Esophagus squamous epithelium (tissue), 5 donors: ENCODE results near the gene STAG1. TPM values are rescaled to one million over a fixed set of nuclear protein-coding genes. Genes with fewer than 3 reads are reported as not detected.

Experiments
- DNase-seq: peaks from one replicate; lab custom pipeline; 2025; lab: John Stamatoyannopoulos, UW
- H3K27ac ChIP-seq, 4 donors: fragments of 200-600 bp; sonication (generic); one replicate each; pipeline ENCODE4 v1.5.1; 2016 to 2019; ENCODE audit warnings: mild to moderate bottlenecking in 1 of 4
- H3K27me3 ChIP-seq, 4 donors: fragments of 200-600 bp; sonication (generic); 1 replicate in 3 of 4; 2 replicates in 1 of 4; pipeline versions ENCODE4 v1.5.1 to v1.6.0; 2017 to 2021; ENCODE audit warnings: antibody characterized with exemption in 1 of 4
- H3K36me3 ChIP-seq, 3 donors: fragments of 200-600 bp; sonication (generic); one replicate each; pipeline ENCODE4 v1.5.1; 2016 to 2019
- H3K4me1 ChIP-seq, 3 donors: fragments of 200-600 bp; sonication (generic); one replicate each; pipeline ENCODE4 v1.5.1; 2017 to 2019
- H3K4me3 ChIP-seq, 4 donors: fragments of 200-600 bp; sonication (generic); 1 replicate in 3 of 4; 2 replicates in 1 of 4; pipeline ENCODE4 v1.5.1; 2016 to 2019; ENCODE audit warnings: mild to moderate bottlenecking in 2 of 4, moderate library complexity in 1 of 4
- H3K9me3 ChIP-seq, 3 donors: fragments of 200-600 bp; sonication (generic); one replicate each; pipeline ENCODE4 v1.5.1; 2016 to 2019
- POLR2A ChIP-seq, 4 donors: fragments of 450-650 bp; IDR thresholded peaks; one replicate each; pipeline ENCODE4 v1.6.1; 2017; ENCODE audit warnings: antibody characterized with exemption in 4 of 4, mild to moderate bottlenecking in 4 of 4, moderate library complexity in 3 of 4
- WGBS, 2 donors: methylation state at CpG; one replicate each; pipeline ENCODE4 v1.1.5; 2018; 5-methylcytosine and 5-hydroxymethylcytosine counted together
- intact Hi-C: fragments of 100-400 bp; cut with DNase I; formaldehyde crosslinking; loops from one replicate; pipeline ENCODE4 v1.15.0; 2022
- total RNA-seq, 4 donors: library from RNA; depleted of rRNA; stranded (reverse); fragments of >200 nt; gene quantifications; one replicate each; pipeline ENCODE4 v1.1.0, GENCODE V29; 2016
- TF ChIP-seq, protein P1 (sequence below), 6 experiments: fragments of 450-650 bp in 4 of 6; fragments of 200-600 bp in 2 of 6; sonication (generic) in 2 of 6; IDR thresholded peaks; one replicate each; pipeline ENCODE4 v1.5.1; 2016 to 2019; ENCODE audit warnings: antibody characterized with exemption in 6 of 6, mild to moderate bottlenecking in 4 of 6, moderate library complexity in 4 of 6
- donor health status: DM: yes; HTN: yes; CAD: no.

Gene STAG1
- total RNA-seq, 4 donors from 2014 or later, result 10.9 to 42.9 (median 24.9) TPM

DNA sequence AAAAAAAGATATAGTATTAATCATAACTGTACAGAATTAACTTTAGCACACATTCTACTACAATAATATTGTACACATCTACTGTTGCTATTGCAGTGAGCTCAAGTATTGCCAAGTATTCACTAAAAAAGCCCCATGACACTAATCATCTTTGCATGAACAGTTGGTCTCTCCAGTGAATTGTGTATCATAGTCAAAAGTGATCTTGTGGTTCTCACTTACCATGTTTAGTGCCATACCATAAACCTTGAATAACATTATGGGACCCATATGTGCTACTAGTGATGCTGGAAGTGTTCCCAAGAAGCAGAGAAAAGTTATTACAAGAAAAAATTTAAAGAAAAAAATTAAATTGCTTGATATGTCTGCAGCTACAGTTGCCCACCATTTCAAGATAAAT lies 324.9 kb downstream of the STAG1 start:
- no peak for TF ChIP-seq POLR2A (IDR thresholded peaks at IDR 0.05)
- TF ChIP-seq, protein P1, sequence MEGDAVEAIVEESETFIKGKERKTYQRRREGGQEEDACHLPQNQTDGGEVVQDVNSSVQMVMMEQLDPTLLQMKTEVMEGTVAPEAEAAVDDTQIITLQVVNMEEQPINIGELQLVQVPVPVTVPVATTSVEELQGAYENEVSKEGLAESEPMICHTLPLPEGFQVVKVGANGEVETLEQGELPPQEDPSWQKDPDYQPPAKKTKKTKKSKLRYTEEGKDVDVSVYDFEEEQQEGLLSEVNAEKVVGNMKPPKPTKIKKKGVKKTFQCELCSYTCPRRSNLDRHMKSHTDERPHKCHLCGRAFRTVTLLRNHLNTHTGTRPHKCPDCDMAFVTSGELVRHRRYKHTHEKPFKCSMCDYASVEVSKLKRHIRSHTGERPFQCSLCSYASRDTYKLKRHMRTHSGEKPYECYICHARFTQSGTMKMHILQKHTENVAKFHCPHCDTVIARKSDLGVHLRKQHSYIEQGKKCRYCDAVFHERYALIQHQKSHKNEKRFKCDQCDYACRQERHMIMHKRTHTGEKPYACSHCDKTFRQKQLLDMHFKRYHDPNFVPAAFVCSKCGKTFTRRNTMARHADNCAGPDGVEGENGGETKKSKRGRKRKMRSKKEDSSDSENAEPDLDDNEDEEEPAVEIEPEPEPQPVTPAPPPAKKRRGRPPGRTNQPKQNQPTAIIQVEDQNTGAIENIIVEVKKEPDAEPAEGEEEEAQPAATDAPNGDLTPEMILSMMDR (IDR thresholded peaks at IDR 0.05), result no peak
- Histone ChIP-seq H3K4me1 (no peaks in the 10 kb centered on the region), H3K27ac (no peak overlapping the region), H3K9me3 (no peaks in the 10 kb centered on the region), H3K4me3 (no peak overlapping the region), H3K36me3 (peaks cover 0 to 69% (median 5%) of the 10 kb centered on the region in 3 donors), H3K27me3 (no peaks in the 10 kb centered on the region)
- intact Hi-C loops, result no loop called here
- no peak for DNase-seq

DNA sequence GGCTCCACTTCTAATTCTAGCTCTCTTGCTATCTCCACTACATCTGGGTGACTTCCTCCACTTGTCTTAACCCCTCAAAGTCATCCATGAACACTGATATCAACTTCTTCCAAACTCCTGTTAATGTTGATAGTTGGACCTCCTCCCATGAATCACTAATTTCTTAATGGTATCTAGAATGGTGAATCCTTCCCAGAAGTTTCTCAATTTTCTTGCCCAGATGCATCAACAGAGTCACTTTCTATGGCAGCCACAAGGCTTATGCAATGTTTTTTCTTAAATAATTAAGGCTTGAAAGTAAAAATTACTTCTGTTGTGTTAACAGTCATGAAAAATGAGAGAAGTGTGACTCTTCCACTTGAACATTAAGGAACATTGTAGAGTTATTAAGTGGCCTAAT lies 337.7 kb downstream of the STAG1 start:
- Histone ChIP-seq H3K27me3 (no peaks in the 10 kb centered on the region), H3K4me3 (no peak overlapping the region), H3K9me3 (no peaks in the 10 kb centered on the region), H3K27ac (no peak overlapping the region), H3K4me1 (no peaks in the 10 kb centered on the region), H3K36me3 (peaks cover 0 to 60% (median 0%) of the 10 kb centered on the region in 3 donors)
- intact Hi-C loops, result no loop called here
- no peak for DNase-seq
- TF ChIP-seq, protein P1 (IDR thresholded peaks at IDR 0.05), result no peak
- no peak for TF ChIP-seq POLR2A (IDR thresholded peaks at IDR 0.05)

GRCh38 chr3:136412307-136412706 lies 339.9 kb downstream of the STAG1 start:
- TF ChIP-seq POLR2A (IDR thresholded peaks at IDR 0.05), result no peak
- TF ChIP-seq, protein P1 (IDR thresholded peaks at IDR 0.05), result no peak
- WGBS, 2 donors, result 79 to 82% methylated on average over 4 of the region's 4 CpGs
- no peak for DNase-seq
- H3K27ac ChIP-seq, result no peak overlapping the region
- no peaks in the 10 kb centered on the region for H3K27me3 ChIP-seq
- H3K36me3 ChIP-seq, result peaks cover 0 to 59% (median 0%) of the 10 kb centered on the region in 3 donors
- no peaks in the 10 kb centered on the region for H3K9me3 ChIP-seq
- no peak overlapping the region for H3K4me3 ChIP-seq
- intact Hi-C loops, result no loop called here
- H3K4me1 ChIP-seq, result no peaks in the 10 kb centered on the region

GRCh38 chr3:136409549-136409948 lies 342.6 kb downstream of the STAG1 start:
- Histone ChIP-seq H3K36me3 (peaks cover 0 to 42% (median 0%) of the 10 kb centered on the region in 3 donors), H3K9me3 (no peaks in the 10 kb centered on the region), H3K4me1 (no peaks in the 10 kb centered on the region), H3K27ac (no peak overlapping the region), H3K4me3 (no peak overlapping the region), H3K27me3 (no peaks in the 10 kb centered on the region)
- no peak for DNase-seq
- no peak for TF ChIP-seq POLR2A (IDR thresholded peaks at IDR 0.05)
- TF ChIP-seq, protein P1 (IDR thresholded peaks at IDR 0.05), result no peak
- intact Hi-C loops, result loop anchor here (10.0 kb wide), 1 partner anchor 605 kb away; no protein-coding TSS in a partner anchor
- WGBS, 2 donors, result 94 to 100% methylated on average over 3 of the region's 3 CpGs

GRCh38 chr3:136404056-136404455 lies 348.1 kb downstream of the STAG1 start:
- Histone ChIP-seq H3K9me3 (no peaks in the 10 kb centered on the region), H3K27me3 (no peaks in the 10 kb centered on the region), H3K4me1 (no peaks in the 10 kb centered on the region), H3K27ac (no peak overlapping the region), H3K4me3 (no peak overlapping the region), H3K36me3 (peaks cover 0 to 47% (median 0%) of the 10 kb centered on the region in 3 donors)
- intact Hi-C loops, result loop anchor here (10.0 kb wide), 1 partner anchor 611 kb away; no protein-coding TSS in a partner anchor
- no peak for DNase-seq
- 65 to 75% methylated on average over 2 of the region's 2 CpGs for WGBS, 2 donors
- no peak for TF ChIP-seq POLR2A (IDR thresholded peaks at IDR 0.05)
- TF ChIP-seq, protein P1 (IDR thresholded peaks at IDR 0.05), result no peak
